ENCODE measurements around the gene MICAL3.

- no peak for TF ChIP-seq CTCF (IDR thresholded peaks at IDR 0.05)
- no peak for TF ChIP-seq EZH2 (IDR thresholded peaks at IDR 0.05)
- no peak for TF ChIP-seq EZH2phosphoT487 (IDR thresholded peaks at IDR 0.05)
Observed at GRCh38 chr22:18013947-18014346, 10.4 kb downstream of the MICAL3 start.

All from neural progenitor cell (in vitro differentiated cells).